Stimulated activated effector memory CD8-positive, alpha-beta T cell treated with anti-CD3 and anti-CD28 coated beads, Interleukin-12 subunit alpha, Interleukin-12 subunit beta, amount 100 ng/mL, for 72 hours (primary cell): ENCODE results near the gene DDRGK1.

ENCODE experiments used
- ATAC-seq: fragments of 150-1000 bp; cut with Tn5 transposase; 2 replicates; pipeline ENCODE4 v1.10.0; 2021
- DNase-seq, 2 donors: peaks; one replicate each; pipeline ENCODE4 v3.0.0; 2021 to 2022; ENCODE audit warnings: low spot score in 2 of 2
- H3K27ac Mint-ChIP-seq: one replicate; pipeline ENCODE4 v1.8.0; 2022; ENCODE audit warnings: mild to moderate bottlenecking, mixed read lengths
- H3K36me3 Mint-ChIP-seq: one replicate; pipeline ENCODE4 v1.8.0; 2022; ENCODE audit warnings: mild to moderate bottlenecking, mixed read lengths
- H3K4me1 Mint-ChIP-seq: one replicate; pipeline ENCODE4 v1.8.0; 2022; ENCODE audit warnings: mixed read lengths
- H3K4me3 Mint-ChIP-seq: one replicate; pipeline ENCODE4 v1.8.0; 2022; ENCODE audit warnings: mild to moderate bottlenecking, mixed read lengths
- H3K9me3 Mint-ChIP-seq: one replicate; pipeline ENCODE4 v1.8.0; 2022; ENCODE audit warnings: mixed read lengths

Gene DDRGK1

DNA sequence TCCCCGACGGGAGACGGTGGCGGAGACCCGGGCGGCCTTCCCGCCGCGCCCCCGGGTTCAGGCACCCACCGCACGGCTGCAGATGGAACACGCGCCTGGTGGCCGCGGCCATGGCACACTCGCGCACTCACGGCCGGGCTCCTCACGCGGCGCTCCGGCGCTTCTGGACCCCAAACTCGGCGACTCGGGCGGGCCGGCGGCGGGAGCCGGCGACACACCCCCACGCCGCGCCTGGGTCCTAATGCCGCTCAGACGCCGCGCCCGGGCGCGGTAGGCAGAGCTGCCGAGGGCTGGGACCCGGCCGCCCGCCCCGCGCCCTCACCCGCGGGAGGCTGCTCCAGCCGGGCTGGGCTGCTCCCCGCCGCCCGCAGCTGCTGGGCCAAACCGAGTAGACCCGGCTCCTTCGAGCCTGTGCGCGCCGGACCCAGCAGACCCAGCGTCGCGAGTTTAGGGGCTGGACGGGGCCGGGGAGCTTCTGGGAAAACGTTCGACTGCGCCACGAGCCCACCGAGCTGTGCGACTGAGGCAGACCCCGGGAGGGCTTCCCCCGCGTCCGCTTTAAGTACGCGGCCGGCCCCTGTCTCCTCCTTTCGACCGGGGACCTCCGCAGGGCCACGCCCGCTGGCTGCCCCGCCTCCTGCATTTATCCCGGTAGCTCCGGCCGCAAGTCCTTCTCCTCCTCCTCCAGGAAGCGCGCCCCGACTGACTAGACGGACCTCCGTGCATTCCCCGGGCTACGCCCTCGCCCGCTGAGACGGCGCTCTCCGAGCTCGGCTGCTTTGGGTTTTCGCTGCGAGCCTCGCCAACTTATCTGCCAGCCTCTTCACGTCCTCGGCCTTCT lies 34.8 kb upstream of the DDRGK1 start, which contains the start of gene SLC4A11:
SLC4A11 (minus strand) TSS at position 165 of the 841 bp plus-strand sequence; CDS start at position 112, 53 bp downstream.
- Mint-ChIP-seq H3K4me3 (peak within 1 kb of the TSS; percentile 87), H3K27ac (no peak within 1 kb of the TSS), H3K9me3 (no peaks in the 10 kb centered on the region), H3K36me3 (no peaks in the 10 kb centered on the region), H3K4me1 (peaks cover 20% of the 10 kb centered on the region)
- DNase-seq (peak; percentile 36 to 60), ATAC-seq (peak; percentile 70)

GRCh38 chr20:3238616-3239025 lies 34.1 kb upstream of the DDRGK1 start:
- Mint-ChIP-seq H3K27ac (no peak overlapping the region), H3K36me3 (no peaks in the 10 kb centered on the region), H3K4me1 (peaks cover 20% of the 10 kb centered on the region), H3K9me3 (no peaks in the 10 kb centered on the region), H3K4me3 (peak overlapping the region; percentile 87)
- DNase-seq (peak; percentile 32 to 72), ATAC-seq (peak; percentile 71)

GRCh38 chr20:3237958-3238615 lies 33.6 kb upstream of the DDRGK1 start:
- Mint-ChIP-seq H3K27ac (no peak overlapping the region), H3K36me3 (no peaks in the 10 kb centered on the region), H3K4me1 (peaks cover 20% of the 10 kb centered on the region), H3K4me3 (peak overlapping the region; percentile 87), H3K9me3 (no peaks in the 10 kb centered on the region)
- DNase-seq (no peak), ATAC-seq (peak; percentile 8)

DNA sequence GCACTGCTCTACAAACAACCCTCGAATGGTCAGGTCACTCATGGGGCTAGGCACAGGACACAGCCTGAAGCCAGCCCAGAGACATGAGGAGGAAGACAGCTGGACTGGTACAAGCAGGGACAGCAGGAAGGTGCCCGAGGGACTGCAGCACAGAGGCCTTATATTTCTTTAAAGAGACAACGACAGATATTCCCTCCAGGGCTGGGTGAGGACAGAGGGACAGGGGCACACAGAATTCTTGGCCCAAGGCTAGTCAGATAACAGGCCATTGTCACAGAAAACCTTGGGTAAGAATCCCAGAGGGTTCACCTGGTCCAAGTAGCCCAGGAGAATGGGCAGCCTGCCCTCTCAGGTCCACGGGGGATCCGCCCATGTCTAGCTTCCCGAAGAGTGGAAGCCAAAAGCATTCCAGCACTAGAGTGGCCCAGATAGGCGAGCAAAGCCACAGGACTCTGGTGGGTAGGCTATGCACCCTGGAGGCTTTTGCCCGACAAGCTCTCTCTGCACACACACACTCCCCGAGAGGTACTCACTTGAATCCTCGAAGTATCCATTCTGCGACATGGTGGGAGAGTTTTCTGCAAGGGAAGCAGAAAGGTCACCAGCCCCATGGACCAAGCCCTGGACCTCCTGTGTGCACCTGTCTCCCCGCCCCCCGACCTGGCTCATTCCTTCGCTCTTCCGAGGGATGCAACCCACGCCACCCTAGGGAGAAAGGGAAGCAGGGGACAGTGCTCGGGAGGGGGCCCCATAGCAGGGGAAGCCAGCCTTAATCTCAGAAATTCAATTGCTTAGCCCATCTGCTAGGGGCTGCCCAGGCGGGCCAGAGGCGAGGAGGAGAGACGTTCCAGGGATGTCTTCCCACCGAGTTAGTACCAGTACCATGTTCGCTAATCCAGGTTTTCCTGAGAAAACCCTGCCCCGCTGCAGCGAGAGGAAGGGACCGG lies 32.8 kb upstream of the DDRGK1 start:
- Mint-ChIP-seq H3K4me1 (peaks cover 20% of the 10 kb centered on the region), H3K36me3 (no peaks in the 10 kb centered on the region), H3K4me3 (peak overlapping the region; percentile 87), H3K27ac (no peak overlapping the region), H3K9me3 (no peaks in the 10 kb centered on the region)
- no peak for DNase-seq
- no peak for ATAC-seq

DNA sequence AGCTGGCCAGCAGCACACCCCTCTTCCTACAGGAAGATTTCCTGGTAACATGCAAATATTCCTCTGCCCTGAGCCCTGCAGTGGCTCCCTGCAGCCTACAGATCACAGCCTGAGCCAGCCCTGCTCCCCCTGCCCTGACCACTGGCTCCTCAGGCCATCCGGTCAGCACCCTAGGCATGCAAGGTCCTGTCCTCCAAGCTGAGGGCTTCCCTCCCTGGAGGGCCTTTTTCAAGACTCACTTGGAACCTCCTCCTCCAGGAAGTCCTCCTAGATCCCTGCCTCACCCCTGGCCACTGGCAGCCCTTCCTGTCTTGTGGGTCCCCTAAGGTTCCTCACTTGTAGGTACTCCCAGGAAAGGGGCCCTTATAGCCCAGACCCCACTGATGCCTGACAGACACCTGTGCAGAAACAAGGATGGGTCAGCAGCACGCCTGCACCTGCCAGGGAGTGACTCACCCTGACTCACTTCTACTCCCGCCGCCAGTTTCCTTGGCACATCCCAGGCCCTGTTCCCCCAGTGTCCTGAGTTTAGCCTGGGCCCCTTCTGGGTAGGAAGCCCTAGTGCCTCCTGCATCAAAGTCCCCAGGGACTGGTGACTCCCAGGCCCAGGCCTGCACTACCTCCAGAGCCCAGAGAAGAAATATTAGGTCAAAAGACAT lies 31.3 kb upstream of the DDRGK1 start:
- H3K36me3 Mint-ChIP-seq: no peaks in the 10 kb centered on the region
- H3K27ac Mint-ChIP-seq: no peak overlapping the region
- DNase-seq: no peak

GRCh38 chr20:3233991-3234498 lies 29.6 kb upstream of the DDRGK1 start:
- H3K4me1 Mint-ChIP-seq: peaks cover 5% of the 10 kb centered on the region
- H3K4me3 Mint-ChIP-seq: no peak overlapping the region
- no peaks in the 10 kb centered on the region for H3K9me3 Mint-ChIP-seq
- no peak overlapping the region for H3K27ac Mint-ChIP-seq
- no peaks in the 10 kb centered on the region for H3K36me3 Mint-ChIP-seq
- ATAC-seq (no peak), DNase-seq (no peak)

More for the DNA sequence above, 31.3 kb upstream of the DDRGK1 start:
- H3K4me1 Mint-ChIP-seq: peaks cover 16% of the 10 kb centered on the region
- H3K4me3 Mint-ChIP-seq: no peak overlapping the region
- no peak for ATAC-seq
- no peaks in the 10 kb centered on the region for H3K9me3 Mint-ChIP-seq

DNA sequence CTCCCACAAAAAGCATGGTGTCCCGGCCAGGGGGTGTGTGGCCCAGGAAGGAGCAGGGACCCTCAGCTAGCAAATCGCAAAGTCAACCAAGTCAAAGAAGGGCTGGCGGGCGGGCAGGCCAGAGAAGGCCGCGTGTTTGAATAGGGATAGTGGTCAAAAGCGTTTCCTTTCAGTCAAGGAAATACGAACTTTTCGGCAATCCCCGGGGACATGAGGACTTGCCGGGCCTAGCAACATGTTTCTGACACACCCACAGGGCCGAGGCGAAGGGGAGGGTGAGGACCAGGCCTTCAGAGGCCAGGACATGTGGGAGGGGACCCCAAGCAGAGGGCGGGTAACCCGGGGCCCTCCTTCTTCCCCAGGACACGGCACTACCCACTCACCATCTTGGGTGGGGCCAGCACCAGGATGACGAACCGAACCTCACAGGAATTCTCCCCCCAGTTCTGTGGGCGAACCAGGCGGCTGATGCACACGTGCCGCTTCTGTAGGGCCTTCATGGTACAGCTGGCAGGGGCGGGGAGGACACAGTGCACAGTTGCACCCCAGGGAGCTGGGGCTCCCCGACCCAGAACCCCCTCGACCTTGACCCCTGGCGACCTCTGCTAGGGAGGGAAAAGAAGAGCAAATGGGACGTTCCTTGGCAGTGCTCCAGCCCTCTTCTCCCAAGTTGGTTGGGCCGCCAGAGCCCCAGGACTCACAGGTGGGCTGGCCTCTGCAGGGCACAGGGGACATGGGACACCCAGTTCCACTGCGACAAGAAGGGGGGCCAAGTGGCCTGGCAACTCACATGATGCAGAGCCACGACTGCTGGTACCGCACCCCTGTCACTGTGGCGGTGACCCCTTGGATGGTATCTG lies 28.9 kb upstream of the DDRGK1 start:
- DNase-seq (no peak), ATAC-seq (no peak)
- Mint-ChIP-seq H3K4me1 (peaks cover 5% of the 10 kb centered on the region), H3K4me3 (no peak overlapping the region), H3K27ac (no peak overlapping the region), H3K36me3 (no peaks in the 10 kb centered on the region), H3K9me3 (no peaks in the 10 kb centered on the region)

- Mint-ChIP-seq H3K4me1 (peaks cover 5% of the 10 kb centered on the region), H3K36me3 (peaks cover 2% of the 10 kb centered on the region), H3K4me3 (no peak overlapping the region), H3K27ac (no peak overlapping the region), H3K9me3 (no peaks in the 10 kb centered on the region)
- ATAC-seq (no peak), DNase-seq (no peak)
Observed at GRCh38 chr20:3231889-3232588, 27.6 kb upstream of the DDRGK1 start.

- Mint-ChIP-seq H3K9me3 (no peaks in the 10 kb centered on the region), H3K4me3 (no peak overlapping the region), H3K36me3 (peaks cover 9% of the 10 kb centered on the region), H3K27ac (no peak overlapping the region), H3K4me1 (no peaks in the 10 kb centered on the region)
- ATAC-seq: no peak
- no peak for DNase-seq
Observed at GRCh38 chr20:3231116-3231515, 26.6 kb upstream of the DDRGK1 start.

DNA sequence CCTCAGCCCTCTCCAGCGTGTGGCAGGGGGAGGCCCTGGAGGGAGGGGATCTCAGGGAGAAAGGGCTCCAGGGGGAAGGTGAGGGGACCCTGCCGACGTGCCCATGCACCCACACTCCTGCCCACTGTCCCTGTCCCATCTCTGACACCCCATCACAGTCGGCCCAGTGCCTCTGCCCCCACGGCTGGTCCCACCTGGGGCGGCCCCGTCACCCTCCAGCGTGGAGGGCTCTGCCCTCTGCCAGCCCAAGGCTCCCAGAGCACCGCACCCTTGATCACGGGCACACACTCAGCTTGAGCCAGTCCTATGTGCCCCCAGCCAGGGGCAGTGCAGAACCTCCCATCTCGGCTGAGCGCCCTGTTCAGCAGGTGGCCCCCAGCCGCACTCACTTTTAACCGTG lies 25.3 kb upstream of the DDRGK1 start:
- no peak overlapping the region for H3K4me3 Mint-ChIP-seq
- peak; percentile 4 for ATAC-seq

DNA sequence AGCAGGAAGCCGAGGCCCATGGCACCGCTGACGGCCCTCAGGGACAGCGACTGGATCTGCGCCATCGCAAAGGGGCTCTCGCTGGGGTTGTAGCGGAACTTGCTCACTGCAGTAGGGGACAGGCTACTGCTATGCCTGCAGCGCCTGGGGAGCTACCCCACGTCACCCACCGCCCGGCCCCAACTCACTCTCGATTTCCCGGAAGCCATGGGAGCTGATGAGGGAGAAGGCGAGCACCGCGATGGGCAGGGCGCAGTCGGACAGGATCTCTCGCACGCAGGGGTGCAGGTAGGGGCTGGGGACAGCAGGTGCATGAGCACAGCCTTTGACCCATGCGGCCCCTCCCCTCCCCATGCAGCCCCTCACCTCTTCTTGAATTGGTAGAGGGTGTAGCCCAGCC lies 24.7 kb upstream of the DDRGK1 start:
- H3K36me3 Mint-ChIP-seq: peaks cover 10% of the 10 kb centered on the region
- H3K4me1 Mint-ChIP-seq: no peaks in the 10 kb centered on the region
- no peak overlapping the region for H3K4me3 Mint-ChIP-seq
- ATAC-seq: no peak
- no peaks in the 10 kb centered on the region for H3K9me3 Mint-ChIP-seq
- no peak overlapping the region for H3K27ac Mint-ChIP-seq
- DNase-seq: no peak

More for the DNA sequence above, 25.3 kb upstream of the DDRGK1 start:
- Mint-ChIP-seq H3K4me1 (no peaks in the 10 kb centered on the region), H3K27ac (no peak overlapping the region), H3K9me3 (no peaks in the 10 kb centered on the region), H3K36me3 (peaks cover 9% of the 10 kb centered on the region)
- no peak for DNase-seq

GRCh38 chr20:3228750-3229032 lies 24.2 kb upstream of the DDRGK1 start:
- no peaks in the 10 kb centered on the region for H3K9me3 Mint-ChIP-seq
- no peaks in the 10 kb centered on the region for H3K4me1 Mint-ChIP-seq

DNA sequence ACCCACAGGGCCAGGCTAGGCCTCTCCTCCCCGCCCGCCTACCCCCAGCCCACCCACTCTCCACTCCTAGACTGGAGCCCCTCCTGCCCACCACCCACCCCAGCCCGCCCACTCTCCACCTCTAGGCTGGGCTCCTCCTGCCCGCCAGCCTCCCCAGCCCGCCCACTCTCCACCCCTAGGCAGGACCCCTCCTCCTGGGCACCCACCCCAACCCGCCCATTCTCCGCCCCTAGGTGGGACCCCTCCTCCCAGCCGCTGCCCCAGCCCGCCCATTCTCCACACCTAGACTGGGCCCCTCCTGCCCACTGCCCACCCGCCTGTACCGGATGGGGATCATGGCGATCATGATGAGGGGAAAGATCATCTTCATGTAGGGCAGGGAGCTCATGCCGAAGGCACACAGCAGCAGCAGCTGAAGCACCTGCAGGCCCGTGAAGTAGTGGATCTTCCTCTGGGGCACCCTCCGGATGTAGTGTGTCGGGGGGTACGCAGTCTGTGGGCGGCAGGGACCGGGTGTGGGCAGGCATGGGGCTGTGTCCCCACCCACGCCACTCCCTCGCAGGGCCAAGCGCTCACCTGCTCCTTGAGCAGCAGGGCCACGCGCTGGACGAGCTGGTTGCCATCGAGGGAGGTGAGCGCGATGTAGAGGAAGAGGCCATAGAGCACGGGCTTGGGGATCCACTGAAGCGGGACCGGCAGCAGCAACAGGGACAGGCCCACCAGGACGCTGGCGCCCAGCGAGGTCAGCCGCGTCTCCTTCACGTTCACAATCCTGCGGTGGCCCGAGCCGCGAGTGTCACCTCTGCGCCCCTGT lies 23.7 kb upstream of the DDRGK1 start:
- DNase-seq: no peak
- ATAC-seq: no peak
- Mint-ChIP-seq H3K27ac (no peak overlapping the region), H3K36me3 (peaks cover 16% of the 10 kb centered on the region), H3K4me1 (no peaks in the 10 kb centered on the region), H3K9me3 (no peaks in the 10 kb centered on the region), H3K4me3 (no peak overlapping the region)

More at GRCh38 chr20:3228750-3229032, 24.2 kb upstream of the DDRGK1 start:
- no peak for DNase-seq
- H3K27ac Mint-ChIP-seq: no peak overlapping the region
- no peak for ATAC-seq
- H3K36me3 Mint-ChIP-seq: peaks cover 14% of the 10 kb centered on the region
- H3K4me3 Mint-ChIP-seq: no peak overlapping the region
